GM21825 (cell line): ENCODE measurements around the gene GALNT18.

ENCODE experiments used
- ATAC-seq: cut with Tn5 transposase; IDR thresholded peaks from one replicate; pipeline ENCODE4 v1.9.1; 2021; ENCODE audit warnings: mild to moderate bottlenecking, moderate library complexity; ENCODE audit not compliant: unreplicated experiment

Gene GALNT18

DNA sequence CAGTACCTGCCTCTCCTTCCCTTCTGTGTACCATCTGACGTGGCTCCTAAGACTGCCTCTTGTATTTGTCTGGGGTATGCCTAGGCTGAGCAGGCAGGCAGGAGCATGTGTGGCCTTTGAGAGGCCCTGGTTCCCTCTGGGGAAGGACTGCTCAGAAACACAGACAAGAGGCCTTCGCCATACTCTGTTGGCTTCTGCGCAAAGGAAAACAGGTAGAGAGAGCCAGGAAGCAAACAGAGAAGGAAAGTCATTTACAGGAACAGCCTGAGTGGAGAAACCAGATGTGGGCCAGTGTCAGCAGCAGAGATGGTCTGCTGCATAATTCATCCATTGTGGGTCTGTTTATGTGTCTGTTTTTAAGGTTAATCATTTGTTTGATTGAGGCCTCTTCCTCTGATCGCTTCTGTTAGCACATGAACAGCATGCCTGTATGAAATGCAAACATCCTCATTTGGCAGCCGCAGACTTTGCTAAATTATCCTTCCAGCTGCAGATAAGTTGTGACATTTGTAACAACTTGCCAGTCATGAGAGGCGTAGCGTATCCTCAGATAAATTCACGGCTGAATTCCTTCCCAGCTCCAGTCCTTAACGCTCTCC is 119.4 kb downstream of the GALNT18 start:
- ATAC-seq = no peak

- ATAC-seq = no peak
Measured at GRCh38 chr11:11501546-11502262, 120.1 kb downstream of the GALNT18 start.

- ATAC-seq = no peak
Measured at GRCh38 chr11:11500744-11501487, 120.9 kb downstream of the GALNT18 start.

GRCh38 chr11:11499300-11499699 is 122.5 kb downstream of the GALNT18 start:
- no peak for ATAC-seq

GRCh38 chr11:11498195-11498594 is 123.6 kb downstream of the GALNT18 start:
- ATAC-seq = no peak

- ATAC-seq = no peak
Measured at GRCh38 chr11:11496879-11497278, 124.9 kb downstream of the GALNT18 start.

DNA sequence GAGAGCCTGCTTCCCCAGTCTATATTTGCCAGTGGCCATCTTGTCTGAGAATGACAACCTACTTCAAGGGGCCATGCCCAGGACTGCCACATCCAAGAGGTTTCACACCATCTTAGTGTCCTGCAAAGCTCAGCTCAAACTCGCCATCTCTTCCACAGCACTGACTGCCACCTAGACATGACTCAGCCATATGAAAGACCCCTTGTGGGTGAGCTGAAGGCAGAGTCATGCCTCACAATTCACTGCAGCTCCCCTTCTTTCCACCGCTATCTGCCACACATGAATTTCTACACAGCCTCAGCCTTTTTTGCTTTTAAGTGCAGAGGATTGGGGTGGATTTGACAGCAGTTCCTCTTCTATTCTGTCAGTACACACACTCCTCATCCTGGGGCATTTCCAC is 127.5 kb downstream of the GALNT18 start:
- no peak for ATAC-seq

DNA sequence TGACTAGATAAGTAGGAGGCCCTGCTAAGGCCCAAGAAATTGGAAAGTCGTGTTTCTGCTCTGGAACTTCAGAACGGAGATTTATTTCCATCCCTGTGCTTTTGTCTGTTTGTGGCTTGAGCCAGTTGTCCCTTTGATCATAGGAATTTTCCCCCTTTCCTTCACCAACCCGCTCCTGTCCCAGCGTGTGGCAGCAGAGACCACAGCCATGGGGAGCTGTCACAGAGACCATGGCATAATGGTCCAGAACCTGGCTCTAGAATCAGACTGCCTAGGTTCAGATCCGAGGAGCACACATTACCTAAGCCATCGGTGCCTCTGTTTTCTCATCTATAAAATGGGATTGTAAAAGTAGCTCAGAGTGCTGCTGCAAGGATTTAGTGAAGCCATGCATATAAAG is 128.1 kb downstream of the GALNT18 start:
- ATAC-seq = no peak

DNA sequence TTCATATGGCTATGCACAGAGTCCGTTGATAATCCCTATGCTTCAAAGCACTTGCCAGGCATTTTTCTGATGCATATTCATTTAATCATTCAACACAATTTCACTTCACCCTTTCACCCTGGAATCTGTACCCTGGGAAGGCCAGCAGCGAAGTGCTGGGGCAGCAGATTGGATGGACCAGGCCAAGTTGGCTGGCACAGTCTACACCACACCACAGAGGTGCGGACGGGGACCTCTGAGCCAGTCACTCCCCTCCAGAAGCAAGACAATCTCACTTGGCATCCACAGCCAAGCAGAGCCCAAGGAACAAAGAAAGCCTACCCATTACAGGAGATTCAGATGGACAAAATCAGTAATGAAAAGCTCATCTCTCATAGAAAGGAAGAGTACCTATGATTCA is 130.2 kb downstream of the GALNT18 start:
- ATAC-seq = no peak

DNA sequence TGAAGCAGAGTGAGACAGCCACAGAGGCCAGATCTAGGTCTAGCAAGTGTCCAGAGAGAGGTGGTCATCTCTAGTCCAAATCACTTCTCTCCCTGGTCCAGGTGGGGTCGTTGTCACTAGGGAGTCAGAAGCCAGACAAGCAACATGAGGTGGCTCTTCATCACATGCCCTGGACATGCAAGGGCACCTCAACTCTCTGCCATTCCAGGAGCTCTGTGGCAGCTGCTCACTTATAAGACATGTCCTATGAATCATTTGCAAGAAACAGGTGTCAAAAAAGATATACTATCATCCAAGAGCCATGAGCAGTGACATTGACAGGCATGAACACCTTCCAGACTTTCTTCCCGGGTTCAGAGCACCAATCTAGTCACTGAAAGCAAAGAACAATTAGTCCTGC is 130.8 kb downstream of the GALNT18 start:
- ATAC-seq = no peak

DNA sequence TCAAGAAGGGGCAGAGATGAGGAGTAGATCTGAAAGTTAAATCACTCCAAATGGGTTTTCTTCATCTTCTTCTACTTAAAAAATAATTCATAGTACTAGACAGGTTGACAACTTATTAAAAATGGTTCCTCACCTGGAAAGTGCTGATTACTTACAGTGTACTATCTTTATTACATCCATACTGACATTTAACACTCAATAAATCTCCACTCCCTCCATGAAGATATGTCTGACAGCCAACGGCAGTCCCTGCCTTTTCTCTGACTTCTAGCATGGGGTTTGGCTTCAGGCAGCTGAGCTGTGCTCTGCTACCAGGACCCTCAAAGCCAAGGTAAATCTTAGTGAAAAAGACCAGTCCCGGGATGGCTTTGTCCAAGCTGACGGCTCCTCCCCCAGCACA is 135.4 kb downstream of the GALNT18 start:
- ATAC-seq = no peak

GRCh38 chr11:11486002-11486401 is 135.8 kb downstream of the GALNT18 start:
- no peak for ATAC-seq

DNA sequence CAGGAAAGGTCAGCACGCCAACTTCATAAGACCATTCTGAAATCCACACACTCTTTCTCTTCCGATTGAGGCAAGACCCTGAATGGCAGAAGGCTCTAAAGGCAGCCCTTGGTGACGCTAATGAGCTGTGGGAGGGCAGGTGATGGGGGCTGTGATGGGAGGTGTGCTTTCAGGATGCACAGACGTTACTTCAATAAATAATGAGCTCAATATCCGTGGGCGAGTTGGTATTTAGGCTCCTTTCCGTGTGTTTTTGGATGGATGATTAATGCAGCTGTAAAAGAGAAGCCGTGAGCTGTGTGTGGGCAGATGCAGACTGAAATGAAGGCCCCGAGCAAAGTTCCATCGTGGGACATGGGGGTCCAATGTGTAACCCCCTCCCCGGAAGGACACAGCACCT is 138.2 kb downstream of the GALNT18 start:
- no peak for ATAC-seq

GRCh38 chr11:11482730-11483129 is 139.1 kb downstream of the GALNT18 start:
- no peak for ATAC-seq

DNA sequence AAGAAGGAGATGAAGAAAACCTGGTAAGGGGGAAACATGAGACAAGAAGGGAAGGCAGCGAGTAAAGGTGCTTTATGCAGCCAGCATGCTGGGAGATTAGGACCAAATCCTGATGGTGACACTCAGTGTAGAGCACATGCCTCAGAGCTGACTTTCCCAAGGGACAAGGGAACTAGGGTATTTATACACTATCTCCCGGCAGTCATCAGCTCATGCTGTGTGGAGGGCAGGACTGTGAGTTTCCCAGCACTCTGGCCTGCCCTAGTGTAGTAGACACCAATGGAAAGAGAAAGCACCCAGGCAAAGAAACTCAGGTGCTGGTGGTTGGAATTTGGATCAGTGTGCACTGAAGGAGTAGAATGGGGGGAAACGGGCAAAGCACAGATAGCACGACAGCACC is 140.4 kb downstream of the GALNT18 start:
- no peak for ATAC-seq

DNA sequence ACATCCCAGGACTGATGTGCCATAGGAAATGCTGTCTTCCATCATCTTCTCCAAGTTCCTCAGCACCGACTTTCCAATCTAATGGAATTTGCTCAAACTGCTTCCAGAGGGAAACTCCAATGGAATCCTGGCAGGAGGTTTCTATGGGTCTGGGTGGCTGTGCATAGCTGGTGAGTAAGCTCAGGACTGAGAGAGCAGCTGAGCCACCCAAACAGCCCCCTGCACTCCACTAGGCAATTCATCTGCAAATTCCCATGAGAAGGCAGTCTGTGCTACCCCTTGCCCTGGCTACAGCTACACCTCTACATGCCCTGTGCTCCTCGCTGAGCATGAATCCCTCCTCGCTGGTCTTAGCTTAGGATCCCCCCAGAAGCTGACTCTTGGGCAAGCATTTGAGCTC is 140.8 kb downstream of the GALNT18 start:
- no peak for ATAC-seq

GRCh38 chr11:11478687-11479086 is 143.1 kb downstream of the GALNT18 start:
- no peak for ATAC-seq

DNA sequence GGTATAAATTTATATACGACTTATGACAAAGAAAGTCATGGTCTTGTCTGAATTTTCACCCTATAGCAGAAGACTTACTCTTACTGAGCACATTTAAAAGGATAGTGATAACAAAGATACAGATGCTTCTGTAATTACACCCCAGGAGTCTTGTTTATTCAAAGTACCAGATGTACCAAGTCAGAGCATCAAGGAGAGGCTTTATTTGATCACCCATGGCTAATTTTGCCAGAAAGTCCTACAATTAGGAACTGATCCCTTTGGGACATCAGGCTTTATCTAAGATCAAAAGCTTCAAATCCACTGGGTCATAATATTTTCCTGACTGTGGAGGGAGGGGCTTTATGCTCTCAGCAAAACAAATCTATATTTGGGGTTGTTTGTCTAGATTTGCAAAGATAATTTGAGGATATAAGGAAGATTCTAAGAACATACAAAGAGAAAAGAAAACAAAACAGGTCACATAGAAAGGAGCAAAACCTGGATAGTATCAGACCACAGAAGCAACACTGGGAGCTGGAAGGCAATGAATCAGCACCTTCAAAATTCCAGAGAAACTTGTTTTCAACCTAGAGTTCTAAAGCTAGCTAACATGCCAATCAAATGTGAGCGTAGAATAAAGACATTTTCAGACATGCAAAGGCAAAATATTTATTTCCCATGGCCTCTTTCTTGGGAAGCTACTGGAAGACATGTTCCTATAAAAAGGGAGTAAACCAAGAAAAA is 143.9 kb downstream of the GALNT18 start:
- no peak for ATAC-seq

GRCh38 chr11:11476971-11477645 is 144.7 kb downstream of the GALNT18 start:
- no peak for ATAC-seq

DNA sequence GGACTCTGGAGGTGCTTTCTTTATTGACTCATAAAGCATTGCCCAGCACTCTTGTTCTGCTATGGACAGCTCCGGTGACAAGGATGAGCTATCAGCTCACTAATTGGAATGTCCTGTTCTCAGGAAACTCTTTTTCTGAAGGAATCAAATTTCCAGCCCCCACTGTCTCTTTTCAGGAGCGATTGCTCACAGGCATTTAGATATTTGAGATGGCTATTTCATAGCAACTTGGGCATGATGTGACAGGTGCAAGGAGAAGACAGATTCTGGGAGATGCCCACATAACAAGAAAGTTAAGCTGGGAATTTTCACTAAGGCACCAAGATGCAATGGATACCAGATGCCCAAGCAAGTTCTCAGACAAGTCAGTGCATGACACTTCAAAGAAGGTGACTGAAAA is 145.3 kb downstream of the GALNT18 start:
- no peak for ATAC-seq

DNA sequence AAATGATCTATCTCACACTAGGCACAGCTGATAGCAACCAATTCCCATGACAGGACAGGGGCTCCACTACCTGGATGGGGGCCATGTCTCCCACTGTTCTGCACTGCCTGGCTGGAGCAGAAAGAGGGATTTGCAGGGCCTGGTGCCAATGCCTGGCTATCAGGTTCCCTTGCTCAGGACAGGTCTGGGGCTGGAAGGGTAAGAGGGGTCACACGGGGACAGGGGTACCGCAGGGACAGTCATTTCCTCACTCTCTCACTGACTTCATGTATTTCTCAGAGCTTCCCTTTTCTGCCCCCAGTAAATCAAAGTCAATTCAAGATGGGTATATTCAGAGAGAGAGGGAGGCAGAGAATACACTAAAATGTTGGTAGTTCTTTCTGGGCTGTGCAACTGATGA is 149.7 kb downstream of the GALNT18 start:
- ATAC-seq = no peak
